ENCODE data around the gene BNIP1.

Gene BNIP1

DNA sequence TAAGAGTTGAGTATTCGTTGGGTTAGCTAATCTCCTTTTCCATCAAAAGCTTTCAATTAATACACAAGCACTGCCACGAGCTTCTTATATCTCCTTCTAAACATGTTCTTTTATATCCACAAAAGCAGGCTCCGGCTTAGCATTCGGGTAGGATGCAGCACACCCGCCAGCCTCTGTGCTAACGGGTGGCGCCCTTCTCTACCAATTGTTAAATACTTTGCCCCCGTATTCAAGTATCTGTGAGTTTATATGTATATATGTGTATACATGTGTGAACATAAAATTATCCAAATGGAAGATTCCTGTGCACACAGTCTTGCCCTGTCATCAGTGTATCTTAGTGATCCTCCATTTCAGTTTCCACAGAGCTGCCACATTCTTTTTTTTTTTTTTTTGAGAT is 27.8 kb downstream of the BNIP1 start:
- DNase-seq, result no peak

DNA sequence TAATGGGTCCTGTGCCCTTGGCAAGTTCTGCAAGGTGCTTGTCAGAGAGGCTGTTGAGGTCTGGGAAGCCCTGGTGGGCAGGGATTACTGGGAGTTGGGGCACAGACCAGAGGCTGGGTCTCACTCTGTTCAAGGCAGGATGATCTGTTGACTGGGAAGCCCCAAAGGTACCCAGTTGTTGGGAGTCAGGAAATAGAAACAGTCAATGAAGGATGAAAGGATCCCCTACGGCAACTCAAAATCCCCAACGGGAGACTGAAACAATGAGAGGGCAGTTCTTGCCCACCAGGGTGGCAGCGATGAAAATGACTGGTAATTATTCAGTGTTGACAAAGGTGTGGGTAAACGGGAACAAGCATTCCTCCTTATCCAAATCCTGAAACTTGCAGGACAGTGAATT is 31.2 kb downstream of the BNIP1 start:
- no peak for DNase-seq

DNA sequence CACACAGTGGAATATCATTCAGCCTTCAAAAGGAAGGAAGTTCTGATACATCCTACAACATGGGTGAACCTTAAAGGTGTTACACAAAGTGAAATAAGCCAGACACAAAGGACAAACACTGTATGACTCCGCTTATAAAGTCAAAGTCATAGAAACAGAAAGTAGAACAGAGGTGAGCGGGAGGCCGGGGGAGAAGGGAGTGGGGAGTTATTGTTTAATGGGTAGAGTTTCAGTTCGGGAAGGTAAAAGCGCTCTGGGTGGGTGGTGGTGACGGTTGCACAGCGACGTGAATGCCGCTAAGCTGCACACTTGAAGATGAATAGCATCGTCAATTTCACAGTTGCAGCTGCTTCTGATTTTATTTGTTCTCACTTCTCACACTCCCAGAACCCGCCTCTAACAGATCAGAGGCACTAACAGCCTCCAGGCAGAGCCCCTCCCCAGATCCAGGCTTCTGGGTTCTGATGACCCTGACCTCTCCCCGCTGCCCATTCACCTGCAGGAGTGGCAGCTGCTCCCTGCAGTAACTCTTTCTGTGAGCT is 34.1 kb downstream of the BNIP1 start:
- DNase-seq, result no peak

DNA sequence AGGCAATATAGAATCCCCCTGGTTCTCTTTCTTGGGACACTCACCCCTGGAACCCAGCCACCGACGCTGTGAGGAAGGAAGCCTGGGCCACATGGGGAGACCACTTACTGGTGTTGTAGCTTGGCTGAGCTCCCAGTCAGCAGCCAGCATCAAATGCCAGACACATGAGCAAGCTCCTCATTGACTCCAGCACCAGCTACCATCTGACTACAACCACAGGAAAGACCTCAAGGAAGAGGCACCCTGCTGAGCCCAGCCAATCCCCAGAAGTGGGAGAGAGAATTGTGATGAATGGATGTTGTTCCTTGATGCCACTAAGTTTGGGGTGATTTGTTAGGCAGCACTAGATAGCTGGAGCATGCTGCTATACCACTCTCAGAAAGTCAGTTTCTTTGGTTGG is 36.0 kb downstream of the BNIP1 start:
- no peak for DNase-seq

DNA sequence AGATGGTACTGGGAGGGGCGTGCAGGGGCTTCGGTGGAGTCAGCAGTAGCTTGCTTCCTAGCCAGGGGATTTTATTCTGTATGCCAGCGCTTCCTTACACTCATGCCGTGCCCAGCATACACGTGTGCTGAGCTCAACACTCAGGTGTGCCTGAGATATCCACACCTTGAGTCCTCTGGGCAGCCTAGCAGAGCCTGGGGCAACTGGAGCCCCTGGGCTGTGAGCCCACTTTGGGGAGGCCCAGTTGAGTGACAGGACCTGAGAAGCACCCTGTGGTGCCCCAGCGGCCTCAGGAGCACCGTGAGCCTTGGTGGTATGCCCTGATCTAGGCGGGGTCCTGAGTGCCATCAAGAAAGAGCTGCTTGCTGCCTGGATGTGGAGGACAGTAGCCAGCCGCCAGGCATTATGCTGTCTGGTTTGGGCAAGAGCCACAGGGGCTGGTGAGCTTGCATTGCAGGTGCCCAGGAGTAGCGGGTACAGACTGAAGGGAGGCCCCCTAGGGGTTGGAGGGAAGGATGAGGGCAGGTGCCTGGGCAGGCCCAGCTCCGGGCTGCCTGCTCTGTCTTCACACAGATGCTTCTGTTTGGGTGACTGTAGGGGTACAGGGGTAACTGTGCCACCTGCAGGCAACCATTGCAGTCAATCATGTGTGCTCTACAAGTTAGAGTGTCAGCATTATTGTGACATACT is 42.9 kb downstream of the BNIP1 start:
- no peak for DNase-seq

DNA sequence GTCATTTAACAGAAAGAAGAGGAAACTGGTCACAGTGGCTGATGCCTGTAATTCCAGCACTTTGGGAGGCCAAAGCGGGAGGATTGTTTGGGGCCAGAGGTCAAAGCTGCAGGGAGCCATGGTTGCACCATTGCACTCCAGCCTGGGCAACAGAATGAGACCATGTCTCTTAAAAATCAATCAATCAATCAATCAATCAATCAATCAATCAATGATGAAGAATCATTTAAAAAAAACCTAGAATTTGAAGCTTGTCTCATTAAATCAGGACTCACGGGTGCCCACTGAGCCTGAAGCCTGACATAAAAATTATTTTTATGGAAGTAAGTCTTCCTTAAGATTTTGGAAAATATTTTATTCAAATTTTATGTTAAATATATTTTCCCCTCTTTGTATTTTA is 43.9 kb downstream of the BNIP1 start:
- DNase-seq, result no peak

DNA sequence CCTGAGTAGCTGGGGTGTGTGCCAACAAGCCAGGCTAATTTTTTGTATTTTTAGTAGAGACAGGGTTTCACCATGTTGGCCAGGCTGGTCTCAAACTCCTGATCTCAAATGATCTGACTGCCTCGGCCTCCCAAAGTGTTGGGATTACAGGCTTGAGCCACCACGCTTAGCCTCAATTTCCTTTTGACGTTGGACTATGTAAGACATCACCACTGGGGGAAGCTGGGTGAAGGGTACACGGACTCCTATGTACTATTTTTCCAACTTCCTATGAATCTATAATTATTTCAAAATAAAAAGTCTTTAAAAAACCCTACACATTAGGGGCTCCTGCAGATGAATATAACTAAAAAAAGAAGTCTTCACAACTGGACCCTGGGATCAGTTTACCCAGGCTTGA is 46.7 kb downstream of the BNIP1 start:
- no peak for DNase-seq

DNA sequence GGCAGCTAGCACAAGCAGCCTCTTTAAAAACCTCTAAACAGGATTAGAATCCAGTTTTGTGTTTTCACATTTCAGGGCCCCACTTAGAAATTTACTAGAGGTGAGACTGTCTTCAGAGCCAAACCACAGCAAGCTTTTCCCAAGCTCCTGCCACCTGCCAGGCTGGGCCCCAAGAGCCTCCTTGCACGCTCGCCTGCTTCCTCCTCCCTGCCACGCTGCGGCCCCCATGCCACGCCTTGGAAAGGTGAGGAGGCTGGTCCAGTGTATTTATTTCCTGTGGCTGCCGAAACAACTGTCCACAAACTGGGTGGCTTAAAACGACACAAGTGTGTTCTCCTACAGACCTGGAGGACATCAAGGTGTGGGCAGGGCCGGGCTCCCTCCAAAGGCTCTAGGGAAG is 47.2 kb downstream of the BNIP1 start:
- DNase-seq, result no peak

DNA sequence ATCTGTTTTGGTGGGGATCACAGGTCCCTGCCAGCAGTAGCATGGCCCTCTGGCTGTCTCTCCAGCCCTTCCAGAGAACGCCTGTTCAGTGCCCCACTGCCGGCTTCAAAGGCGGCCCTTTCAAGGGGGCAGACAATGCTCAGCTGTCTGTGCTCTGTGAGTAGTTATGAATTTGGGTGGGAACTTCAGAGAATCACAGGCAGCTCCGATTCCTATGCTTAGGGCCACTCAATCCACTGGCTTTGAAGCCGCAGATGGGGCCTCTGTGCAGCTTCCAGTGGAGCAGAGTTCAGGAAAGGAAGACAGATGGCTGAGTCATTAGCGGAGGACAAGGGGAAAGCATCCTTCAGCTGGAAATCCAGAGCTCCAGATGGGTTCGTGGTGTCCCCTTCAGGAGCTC is 48.2 kb downstream of the BNIP1 start:
- DNase-seq, result no peak

DNA sequence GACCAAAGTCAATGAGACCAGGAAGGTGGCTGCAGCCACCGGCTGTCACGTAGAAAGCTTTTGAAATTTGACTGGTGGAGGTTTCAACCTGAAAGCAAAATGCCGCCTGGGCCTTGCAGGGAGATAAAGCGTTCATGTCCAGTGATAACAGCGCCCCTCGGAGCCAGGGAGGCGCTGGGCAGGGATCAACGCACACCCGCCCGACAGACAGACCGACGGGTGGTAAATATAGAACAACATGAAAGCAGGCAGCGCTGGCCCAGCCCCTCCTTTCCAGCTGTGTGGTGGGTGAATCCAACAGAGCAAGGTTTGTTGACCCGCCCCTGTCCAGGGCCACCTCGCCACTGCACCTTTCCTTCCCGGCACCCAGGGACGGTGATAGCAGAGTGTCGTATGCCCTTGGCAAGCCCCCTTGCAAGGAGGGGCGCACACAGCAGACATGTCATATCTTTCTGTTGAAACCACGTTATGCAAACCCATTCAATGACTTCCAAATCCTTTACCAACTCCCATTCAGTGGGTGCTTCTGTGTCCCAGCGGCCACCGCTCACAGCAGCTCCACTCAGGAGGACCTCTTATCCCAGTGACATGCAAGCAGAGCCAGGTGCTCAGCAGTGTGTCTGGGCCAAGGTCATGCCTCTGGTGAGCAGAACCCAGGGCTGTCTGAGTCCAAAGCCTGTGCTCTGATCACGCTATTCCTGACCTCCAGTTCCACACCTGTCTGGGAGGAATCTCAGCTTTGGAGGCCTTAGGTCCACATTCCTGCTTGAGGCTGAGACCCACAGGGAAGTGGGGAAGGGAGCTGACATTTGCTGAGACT is 52.0 kb downstream of the BNIP1 start:
- DNase-seq, result no peak

DNA sequence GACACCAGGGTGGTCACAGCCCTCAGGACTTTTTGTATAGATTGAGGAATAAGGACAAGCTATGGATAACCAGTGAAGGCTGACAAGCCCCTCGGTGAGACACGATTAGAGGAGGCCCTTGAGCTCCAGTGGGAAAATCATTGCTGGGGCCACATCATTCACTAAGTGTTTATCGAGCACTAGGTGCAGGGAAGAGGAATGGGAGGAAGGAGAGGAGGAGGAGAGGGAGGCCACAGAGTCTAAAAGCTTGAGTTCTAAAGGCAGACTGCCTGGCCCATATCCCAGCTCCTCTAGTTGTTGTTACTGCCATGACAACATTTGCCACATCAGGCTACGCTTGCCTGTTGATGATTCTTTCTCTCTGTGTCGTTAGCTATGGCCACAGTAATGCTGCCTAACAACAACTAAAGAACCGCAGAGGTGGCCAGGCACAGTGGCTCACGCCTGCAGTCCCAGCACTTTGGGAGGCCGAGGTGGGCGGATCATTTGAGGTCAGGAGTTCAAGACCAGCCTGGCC is 53.1 kb downstream of the BNIP1 start:
- DNase-seq, result no peak

DNA sequence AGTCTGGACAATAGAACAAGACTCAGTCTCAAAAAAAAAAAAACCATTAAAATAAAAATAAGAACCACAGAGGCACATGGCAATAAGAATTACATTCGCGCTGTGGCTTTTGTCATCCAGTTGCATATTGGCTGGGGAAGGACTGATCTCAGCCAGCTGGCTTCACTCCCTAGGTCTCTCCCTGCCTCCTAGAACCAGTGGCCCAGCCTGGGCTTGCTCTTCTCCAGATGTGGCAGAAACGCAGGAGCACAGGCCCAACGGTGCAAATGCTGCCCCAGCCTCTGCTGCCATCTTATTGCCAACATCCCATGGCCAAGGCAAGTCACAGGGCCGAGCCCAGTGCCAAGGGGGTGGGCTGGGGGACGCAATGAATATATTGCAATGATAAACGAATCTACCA is 53.7 kb downstream of the BNIP1 start:
- DNase-seq, result no peak

DNA sequence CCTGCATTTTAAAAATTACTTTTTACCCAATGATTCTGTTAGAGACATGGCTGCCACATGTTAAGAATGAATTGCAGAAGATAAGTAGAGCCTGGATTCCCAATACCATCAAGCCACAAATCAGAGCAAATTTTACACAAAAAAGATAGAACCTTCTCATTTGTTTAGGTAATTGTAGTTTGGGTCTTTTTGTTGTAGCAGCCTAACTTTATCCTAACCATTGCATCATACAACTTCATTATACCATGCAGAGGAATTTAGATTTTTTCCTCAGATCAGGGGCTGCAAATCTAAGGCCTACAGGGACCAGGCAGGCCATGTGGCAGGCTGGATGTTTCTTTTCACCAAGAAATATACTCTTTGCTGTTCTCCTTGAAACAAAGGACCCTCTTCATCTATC is 56.0 kb downstream of the BNIP1 start:
- DNase-seq, result no peak

DNA sequence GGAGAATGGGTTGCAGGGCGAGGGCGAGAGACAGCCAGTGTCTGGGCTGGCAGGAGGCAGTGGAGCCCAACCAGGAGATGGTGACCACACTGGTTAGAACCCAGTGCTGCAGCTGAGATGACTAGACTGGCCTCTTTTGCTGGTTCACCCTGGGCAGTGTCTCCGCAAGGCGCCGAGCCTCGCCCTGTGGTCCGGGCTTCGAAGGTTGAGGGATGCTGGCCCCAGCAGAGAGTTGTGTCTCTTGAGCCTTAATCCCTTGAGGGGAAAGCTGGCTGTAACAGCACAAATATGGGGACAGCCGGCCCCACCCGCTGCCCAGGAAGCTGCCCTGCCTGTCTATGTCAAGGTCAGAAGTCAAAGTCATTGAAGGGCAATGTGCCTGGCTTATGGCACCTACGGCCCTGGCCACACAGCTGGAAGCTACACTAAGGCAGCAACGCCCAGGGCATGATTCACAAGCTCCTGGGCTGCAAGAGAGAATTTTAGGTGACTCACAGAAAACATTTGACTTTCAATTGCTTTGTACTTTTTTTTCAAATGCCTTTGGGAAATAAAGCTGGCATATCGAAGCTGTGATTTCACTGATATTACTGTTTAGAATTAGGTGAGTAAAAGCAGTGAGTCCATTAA is 57.4 kb downstream of the BNIP1 start:
- no peak for DNase-seq

DNA sequence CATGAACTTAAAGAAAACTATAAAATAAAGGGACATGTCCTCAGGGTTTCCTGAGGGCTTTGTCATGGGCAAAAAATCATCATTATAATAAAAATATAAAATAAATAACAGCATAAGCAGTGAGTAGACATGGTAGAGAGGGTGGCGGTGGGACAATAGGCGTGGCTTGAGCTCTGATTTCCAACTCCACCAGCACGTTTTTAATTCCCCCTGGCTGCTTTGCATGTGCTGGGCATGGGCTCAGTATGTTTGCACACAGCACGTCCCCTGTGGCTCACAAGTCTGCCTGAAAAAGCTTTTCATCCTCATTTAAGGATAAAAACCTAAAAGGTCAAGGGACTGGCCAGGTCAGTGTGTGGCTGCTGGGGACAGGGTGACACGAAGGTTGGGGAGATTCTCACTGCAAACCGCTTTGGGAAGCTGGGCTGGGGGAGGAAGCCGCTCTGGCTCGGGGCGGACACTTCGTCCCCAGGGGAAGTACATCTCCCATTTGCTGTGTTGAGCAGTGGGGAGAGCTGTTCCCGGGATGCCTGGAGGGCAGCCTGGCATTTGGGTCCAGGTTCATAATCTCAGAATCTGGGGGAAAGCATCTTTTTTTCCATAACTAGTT is 58.0 kb downstream of the BNIP1 start:
- DNase-seq, result no peak

DNA sequence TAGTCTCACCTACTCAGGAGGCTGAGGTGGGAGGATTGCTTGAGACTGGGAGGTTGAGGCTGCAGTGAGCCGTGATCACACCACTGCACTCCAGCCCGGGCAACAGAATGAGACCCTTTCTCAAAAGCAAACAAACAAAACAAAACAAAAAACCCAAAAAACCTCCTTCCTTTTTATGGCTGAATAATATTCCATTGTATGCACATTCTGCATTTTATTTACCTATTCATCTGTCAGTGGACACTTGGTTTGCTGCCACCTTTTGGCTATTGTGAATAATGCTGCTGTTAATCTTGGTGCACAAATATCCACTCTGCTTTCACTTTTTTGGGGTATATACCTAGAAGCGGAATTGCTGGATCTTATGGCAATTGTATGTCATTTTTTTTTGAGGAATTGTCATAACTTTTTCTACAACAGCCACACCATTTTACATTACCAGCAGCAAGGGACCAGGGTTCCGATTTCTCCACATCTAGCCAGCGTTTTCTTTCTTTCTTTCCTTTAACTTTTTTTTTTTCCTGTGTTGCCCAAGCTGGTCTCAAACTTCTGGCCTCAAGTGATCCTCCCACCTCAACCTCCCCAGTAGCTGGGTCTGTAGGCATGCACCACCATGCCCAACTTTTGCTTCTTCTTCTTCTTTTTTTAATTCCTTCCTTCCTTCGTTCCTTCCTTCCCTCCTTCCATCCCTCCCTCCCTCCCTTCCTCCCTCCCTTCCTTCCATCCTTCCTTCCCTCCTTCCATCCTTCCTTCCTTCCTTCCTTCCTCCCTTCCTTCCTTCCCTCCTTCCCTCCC is 60.1 kb downstream of the BNIP1 start:
- DNase-seq, result no peak

DNA sequence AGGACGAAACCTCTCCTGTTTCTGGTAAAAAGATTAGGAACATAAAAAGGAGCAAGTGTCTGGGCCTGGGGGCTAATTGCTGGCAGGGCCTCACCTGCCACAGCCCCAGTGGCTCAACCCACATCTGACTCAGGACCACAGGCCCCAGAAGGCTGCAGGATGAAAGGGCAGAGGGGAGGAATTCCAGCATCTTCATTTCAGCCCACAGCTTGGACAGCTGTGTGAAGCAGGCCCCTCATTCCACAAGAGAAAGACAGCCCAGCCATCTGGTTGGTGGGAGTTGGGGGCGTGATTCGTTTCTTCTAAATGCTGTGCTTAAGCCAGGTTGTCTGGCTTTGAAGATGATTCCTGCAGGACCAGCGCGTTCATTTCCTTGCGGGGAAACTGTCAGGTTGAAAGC is 61.6 kb downstream of the BNIP1 start:
- DNase-seq, result no peak

DNA sequence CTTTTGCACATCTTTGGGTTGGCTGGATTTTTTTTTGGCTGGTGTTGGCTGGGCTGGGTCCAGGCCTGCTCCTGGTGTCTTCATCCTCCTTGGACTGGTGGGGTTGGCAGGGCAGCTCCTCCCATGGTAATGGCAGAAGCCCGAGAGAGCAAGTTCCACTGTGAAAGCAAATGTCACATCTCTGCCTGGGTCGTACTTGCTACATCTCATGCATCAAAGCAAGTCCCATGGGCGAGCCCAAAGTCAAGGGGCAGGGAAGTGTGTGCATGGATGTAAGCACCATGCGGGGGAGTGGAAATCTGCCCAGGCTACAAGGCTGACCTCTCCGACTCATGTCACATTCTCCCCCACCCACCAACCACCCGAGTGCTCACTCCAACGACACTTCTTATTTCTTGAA is 64.0 kb downstream of the BNIP1 start:
- no peak for DNase-seq

DNA sequence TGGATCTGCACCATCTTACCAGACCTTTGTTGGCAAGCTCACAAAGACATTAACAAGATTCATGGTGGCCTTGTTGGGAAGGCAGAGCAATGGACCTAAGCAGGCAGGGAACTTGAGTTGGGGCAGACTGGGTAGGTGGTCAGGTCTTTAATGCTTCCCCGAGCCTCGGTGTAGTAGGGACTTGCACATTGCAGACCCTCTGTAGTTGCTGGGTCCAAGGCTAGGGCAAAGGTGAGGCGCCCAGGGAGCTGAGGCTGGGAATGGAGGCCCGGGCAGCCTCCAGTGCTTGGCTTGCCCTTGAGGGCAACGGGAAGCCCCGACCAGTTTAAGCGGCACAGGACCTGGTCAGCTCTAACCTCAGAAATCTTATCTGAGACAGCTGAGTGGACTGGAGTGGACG is 66.5 kb downstream of the BNIP1 start:
- no peak for DNase-seq

DNA sequence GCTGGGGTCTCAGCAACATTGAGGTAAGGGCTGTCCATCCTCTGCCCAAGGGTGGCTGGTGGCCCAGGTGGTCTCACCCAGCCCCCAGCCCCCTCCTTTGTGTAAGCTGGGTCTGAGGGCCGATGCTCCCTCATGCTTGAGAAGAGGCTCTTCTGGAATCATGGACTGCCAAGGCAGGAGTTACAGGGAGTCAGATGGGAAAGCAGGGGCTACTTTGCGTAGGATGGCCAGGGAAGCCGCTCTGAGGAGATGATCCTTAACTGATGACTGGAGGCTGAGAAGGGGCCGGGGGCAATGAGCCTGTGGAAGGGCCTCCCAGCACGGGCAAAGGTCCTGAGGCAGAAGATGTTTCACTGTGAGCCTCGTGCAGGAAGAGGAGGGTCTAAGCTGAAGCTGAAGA is 67.0 kb downstream of the BNIP1 start:
- no peak for DNase-seq

DNA sequence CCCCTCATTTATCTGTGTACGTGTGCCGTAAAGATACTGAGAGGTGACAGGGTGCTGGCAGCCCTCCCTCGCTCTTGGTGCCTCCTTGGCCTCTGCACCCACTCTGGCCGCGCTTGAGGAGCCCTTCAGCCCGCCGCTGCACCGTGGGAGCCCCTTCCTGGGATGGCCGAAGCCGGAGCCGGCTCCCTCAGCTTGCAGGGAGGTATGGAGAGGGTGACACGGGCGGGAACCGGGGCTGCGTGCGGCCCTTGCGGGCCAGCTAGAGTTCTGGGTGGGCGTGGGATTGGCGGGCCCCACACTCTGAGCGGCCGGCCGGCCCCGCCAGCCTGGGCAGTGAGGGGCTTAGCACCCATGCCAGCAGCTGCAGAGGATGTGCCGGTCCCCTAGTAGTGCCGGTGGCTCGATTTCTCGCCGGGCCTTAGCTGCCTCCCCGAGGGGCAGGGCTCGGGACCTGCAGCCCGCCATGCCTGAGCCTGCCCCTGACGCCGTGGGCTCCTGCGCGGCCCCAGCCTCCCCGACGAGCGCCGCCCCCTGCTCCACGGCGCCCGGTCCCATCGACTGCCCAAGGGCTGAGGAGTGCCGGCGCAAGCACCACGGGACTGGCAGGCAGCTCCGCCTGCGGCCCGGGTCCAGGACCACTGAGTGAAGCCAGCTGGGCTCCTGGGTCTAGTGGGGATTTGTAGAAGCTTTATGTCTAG is 69.1 kb downstream of the BNIP1 start:
- DNase-seq, result no peak

Measured in activated T-cell treated with anti-CD3 and anti-CD28 coated beads for 4 hours (primary cell).